GM12874 (cell line): ENCODE measurements around the gene ADGRF3.

ENCODE experiments used
- TF ChIP-seq, protein P1 (sequence below): IDR thresholded peaks from 2 replicates; pipeline ENCODE4 v1.5.1; 2011; ENCODE audit warnings: low read depth, mild to moderate bottlenecking, control low read depth, low read length, moderate library complexity; ENCODE audit not compliant: insufficient read depth

ADGRF3 gene

DNA sequence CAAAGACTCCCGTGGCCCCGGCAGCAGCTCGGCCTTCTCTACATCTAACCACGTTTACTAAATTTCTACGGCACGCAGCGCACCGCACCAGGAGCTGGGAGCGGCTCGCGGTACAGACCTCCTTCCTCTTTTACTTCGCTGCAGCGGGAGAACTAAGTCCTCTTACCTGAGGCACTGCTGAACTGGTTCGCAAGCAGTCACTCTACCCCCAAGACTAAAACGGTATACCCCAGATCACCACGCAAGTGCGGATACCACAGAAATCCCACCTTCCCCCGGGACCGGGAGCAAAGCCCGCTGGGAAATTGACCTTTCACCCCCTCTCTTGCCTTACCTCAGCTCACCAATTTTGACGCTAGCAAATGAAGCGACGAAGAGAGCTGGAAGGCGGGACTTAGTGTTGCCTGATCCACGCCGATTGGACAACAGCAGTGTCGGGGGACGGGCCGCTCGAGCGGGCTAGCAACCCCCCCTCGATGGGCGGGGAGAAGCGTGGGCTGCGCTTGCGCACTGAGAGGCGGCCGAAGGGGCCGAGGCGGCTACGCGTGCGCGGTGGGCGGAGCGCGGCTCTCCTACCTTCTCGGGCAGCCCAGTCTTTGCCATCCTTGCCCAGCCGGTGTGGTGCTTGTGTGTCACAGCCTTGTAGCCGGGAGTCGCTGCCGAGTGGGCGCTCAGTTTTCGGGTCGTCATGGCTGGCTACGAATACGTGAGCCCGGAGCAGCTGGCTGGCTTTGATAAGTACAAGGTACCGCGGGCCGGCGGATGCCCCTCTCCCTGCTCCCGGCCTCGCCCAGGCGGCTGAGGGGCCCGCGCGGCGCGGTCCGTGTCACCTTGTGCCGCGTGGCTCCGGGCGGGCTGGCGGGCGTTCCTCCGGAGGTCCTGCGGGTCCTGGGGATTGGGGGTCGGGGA, 790 bp downstream of the ADGRF3 start, which contains the start of gene SELENOI:
SELENOI (plus strand) TSS at position 599 of the 909 bp plus-strand sequence; CDS start at position 689, 90 bp downstream.
- TF ChIP-seq, protein P1, sequence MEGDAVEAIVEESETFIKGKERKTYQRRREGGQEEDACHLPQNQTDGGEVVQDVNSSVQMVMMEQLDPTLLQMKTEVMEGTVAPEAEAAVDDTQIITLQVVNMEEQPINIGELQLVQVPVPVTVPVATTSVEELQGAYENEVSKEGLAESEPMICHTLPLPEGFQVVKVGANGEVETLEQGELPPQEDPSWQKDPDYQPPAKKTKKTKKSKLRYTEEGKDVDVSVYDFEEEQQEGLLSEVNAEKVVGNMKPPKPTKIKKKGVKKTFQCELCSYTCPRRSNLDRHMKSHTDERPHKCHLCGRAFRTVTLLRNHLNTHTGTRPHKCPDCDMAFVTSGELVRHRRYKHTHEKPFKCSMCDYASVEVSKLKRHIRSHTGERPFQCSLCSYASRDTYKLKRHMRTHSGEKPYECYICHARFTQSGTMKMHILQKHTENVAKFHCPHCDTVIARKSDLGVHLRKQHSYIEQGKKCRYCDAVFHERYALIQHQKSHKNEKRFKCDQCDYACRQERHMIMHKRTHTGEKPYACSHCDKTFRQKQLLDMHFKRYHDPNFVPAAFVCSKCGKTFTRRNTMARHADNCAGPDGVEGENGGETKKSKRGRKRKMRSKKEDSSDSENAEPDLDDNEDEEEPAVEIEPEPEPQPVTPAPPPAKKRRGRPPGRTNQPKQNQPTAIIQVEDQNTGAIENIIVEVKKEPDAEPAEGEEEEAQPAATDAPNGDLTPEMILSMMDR = no peak

DNA sequence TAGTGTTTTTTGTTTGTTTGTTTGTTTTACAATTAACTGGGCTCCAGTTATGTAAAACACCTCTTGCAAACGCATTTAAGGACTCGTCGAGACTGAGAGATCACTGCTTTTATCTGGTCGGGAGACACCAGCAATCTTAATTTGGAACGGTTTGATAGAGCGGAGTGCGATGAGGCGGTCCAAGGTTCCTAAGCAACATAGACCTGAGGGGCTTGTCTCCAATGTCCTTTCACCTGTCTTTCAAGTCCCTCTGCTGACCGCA, 1.4 kb downstream of the ADGRF3 start:
- TF ChIP-seq, protein P1 = no peak

DNA sequence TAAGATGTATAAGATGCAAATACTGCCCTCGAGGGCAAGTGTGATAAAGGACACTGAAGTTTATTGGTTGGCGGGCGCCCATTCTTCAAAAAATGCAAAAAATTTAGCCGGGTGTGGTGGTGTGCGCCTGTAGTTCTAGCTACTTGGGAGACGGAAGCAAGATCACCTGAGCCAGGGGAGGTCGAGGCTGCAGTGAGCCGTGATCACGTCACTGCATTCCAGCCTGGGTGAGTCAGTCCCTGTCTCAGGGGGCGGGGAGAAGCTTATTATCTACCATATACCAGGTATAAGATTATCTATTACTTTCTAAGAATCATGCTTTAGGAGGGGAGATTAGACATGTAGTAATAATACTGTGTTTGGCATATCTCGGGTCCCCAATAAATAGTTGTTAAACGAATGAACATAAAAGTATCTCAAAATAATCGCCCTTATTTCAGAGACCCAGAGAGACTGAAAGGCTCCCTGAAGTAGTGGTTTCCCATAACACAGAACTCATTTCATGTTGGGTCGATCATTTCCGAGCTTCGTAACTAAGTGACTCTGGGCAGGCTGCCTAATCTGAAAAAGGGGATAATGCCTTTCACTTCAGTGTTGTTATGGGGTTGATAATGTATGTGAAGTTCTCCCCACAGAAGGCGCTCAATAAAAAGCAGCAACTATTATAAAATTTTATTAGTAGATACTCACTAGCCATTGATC, 1.9 kb downstream of the ADGRF3 start:
- TF ChIP-seq, protein P1 = no peak

DNA sequence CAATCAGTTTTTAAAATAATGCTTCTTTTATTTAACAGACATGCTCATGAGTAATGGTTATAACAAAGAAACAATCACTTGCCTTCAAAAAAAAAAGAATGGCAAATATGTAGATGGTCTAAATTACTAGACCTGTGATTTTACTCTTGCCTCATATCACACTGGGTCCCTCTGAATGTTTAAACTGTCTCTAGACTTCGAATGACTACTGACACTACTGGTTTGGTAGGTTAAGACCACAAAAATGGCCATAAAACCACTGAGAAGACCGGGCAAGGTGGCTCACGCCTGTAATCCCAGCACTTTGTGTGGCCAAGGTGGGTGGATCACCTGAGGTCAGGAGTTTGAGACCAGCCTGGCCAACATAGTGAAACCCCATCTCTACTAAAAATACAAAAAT, 5.8 kb downstream of the ADGRF3 start:
- TF ChIP-seq, protein P1 = no peak

DNA sequence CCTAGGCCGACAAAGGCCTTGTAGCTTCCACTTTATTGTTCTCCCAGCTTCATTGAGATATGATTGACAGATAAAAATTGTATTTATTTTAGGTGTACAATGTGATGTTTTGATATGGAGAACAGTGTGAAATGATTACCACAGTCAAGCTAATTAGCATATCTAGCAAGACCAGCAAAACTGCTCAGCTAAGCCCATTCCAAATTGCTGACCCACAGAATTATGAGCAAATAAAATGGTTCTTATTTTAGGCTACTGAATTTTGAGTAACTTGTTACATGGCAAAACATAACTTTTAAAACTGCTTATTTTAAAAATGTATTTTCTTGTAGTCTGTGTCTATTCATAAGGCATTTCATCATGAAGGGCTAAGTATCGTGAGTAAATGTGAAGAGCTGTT, 9.3 kb downstream of the ADGRF3 start:
- TF ChIP-seq, protein P1 = no peak

DNA sequence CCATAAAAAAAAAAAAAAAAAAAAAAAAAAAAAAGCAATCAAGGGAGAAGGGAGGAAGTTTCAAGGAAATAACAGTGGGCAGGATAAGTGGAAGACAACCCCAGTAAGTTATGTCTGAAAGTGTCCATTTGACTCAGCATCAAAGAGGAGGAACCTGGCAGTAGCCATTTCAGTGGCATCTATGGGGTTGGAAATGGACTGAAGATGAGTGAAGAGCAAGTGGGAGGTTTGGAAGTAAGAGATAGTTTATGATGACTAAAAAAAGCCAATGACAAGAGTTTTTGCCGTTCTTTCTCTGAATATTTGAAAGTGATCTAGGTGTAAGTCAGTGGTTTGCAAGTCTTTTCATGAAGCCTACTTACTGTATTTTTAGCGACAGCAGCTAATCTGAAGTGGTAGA, 9.9 kb downstream of the ADGRF3 start:
- TF ChIP-seq, protein P1 = no peak

DNA sequence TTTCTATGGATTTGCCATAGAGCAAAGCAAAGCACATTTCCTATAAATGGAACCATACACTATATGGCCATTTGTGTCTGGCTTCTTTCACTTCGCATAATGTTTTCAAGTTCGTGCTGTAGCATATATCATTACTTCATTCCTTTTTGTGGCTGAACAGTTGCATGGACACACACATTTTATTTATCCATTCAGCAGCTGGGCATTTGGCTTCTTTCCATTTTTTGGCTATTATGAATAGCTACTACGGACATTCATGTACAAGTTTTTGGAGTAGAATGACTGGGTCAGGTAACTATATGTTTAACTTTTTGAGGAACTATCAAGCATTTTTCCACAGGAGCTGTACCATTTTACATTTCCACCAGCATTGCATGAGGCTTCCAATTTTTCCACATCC, 11.4 kb downstream of the ADGRF3 start:
- TF ChIP-seq, protein P1 = no peak
